ENCODE measurements around the gene CCDC18. TPM values are rescaled to one million over a fixed set of nuclear protein-coding genes. Genes with fewer than 3 reads are reported as not detected.

CCDC18 gene
- 10 to 100 TPM in 5 of 6 experiments, 1 to 10 TPM in 1; 6.2 to 13.7 (median 12.9) TPM for total RNA-seq (2021; fragmentation: NEBNext Ultra II Directional; extraction: Animal tissue kit (Norgen Biotek cat#: 25700))
- long read RNA-seq, partial matches to known transcripts: 3 of 9 reads
- long read RNA-seq, other reads (novel, unspliced or antisense): 6 of 9 reads

DNA sequence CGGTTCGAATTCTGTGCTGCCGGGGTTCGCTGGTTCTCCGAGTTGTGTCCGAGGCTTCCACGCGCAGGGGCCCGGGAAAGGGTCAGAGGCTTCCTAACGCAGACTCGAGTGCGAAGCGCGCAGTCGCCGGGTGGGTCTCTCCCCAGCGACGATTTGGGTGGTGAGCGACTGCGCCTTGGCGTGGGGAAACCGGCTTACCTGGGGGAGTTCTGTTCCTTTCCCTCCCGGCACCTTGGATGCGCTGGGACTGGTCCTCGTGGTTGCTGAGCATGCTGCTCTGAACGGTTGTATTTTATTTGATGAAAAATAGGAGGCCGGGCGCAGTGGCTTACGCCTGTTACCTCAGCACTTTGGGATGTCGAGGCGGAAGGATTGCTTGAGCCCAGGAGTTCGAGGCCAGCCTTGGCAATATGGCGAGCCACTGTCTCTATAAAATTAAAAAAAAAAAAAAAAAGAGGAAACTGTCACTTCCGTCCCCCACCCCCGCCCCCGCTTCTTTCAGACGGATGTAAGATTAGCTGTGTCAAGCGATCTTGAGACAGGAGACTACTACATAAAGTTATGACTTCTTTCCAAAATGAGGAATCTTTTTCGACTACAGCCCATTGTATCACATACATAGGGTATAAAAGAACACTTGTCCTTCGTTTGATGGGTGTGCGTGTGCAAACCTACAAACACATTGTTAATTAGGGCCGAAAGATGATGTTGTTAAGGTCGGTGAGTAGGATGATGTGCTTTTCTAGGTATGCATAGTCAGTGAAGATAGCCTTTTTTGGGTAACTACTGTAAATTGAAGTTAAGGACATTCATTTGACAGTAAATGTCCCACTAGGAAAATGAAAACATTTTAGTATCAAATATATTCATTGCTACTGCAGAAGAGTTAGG, at the start of gene CCDC18:
Gene CCDC18 (plus strand): TSS at position 2 of the 891 bp plus-strand sequence. CDS start 2,638 bp downstream, outside the sequence.
- TF ChIP-seq, protein P1, sequence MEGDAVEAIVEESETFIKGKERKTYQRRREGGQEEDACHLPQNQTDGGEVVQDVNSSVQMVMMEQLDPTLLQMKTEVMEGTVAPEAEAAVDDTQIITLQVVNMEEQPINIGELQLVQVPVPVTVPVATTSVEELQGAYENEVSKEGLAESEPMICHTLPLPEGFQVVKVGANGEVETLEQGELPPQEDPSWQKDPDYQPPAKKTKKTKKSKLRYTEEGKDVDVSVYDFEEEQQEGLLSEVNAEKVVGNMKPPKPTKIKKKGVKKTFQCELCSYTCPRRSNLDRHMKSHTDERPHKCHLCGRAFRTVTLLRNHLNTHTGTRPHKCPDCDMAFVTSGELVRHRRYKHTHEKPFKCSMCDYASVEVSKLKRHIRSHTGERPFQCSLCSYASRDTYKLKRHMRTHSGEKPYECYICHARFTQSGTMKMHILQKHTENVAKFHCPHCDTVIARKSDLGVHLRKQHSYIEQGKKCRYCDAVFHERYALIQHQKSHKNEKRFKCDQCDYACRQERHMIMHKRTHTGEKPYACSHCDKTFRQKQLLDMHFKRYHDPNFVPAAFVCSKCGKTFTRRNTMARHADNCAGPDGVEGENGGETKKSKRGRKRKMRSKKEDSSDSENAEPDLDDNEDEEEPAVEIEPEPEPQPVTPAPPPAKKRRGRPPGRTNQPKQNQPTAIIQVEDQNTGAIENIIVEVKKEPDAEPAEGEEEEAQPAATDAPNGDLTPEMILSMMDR (IDR thresholded peaks at IDR 0.05): no peak
- Mint-ChIP-seq H3K27ac (peak within 1 kb of the TSS; percentile 99), H3K4me3 (peak within 1 kb of the TSS; percentile 95), H3K27me3 (ENCODE audit: insufficient read depth) (peaks cover 4% of the 10 kb centered on the region; the same call in 1 of the 2 replicates), H3K36me3 (ENCODE audit: low read depth) (0 out of 2 replicates have a peak, but pooled peaks cover 4% of the 10 kb centered on the region), H3K9me3 (no peaks in the 10 kb centered on the region), H3K4me1 (ENCODE audit: low read depth) (peaks cover 62% of the 10 kb centered on the region)
- peak; percentile 58 for DNase-seq

DNA sequence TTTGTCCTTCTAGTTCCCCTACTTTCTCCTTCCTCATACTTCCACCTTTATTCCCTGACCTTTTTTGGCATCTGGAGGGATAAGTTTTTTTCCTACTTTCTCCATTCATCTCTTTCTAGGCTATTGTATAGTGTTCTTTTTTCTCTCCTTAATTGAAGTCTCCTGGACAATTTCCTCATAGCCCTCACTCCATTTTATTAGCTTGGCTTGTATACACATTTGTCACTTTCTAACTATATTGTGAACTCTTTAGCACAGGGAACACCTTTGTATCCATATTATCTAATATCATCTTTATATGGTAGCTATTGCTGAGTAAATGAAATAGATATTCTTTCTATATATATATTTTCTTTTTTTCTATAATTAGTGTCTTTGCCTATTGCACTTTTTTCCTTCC, 47.9 kb upstream of the CCDC18 start:
- Mint-ChIP-seq H3K4me3 (no peak overlapping the region), H3K27me3 (ENCODE audit: insufficient read depth) (no peaks in the 10 kb centered on the region), H3K36me3 (ENCODE audit: low read depth) (peaks cover 5% of the 10 kb centered on the region; the same call in 1 of the 2 replicates), H3K9me3 (no peaks in the 10 kb centered on the region), H3K4me1 (ENCODE audit: low read depth) (no peaks in the 10 kb centered on the region), H3K27ac (no peak overlapping the region)
- DNase-seq: no peak
- TF ChIP-seq, protein P1 (IDR thresholded peaks at IDR 0.05): no peak

DNA sequence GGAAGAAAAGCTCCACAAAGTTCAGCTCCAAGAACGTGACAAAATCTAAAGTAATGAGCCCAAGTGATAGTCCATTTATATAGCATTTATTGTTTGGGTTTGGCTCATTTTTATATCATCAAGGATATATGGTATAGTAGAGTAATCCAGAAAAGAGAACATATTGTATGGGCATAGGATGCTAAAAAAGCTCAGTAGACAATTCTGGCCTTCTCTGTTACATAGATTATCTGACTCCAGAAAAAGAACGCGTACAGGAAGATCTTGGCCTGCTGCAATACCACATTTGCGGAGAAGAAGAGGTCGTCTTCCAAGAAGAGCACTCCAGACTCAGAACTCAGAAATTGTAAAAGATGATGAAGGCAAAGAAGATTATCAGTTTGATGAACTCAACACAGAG, 44.1 kb upstream of the CCDC18 start:
- Mint-ChIP-seq H3K4me1 (ENCODE audit: low read depth) (peaks cover 10% of the 10 kb centered on the region), H3K9me3 (no peaks in the 10 kb centered on the region), H3K4me3 (no peak overlapping the region), H3K27ac (no peak overlapping the region), H3K27me3 (ENCODE audit: insufficient read depth) (no peaks in the 10 kb centered on the region), H3K36me3 (ENCODE audit: low read depth) (peaks cover 9% of the 10 kb centered on the region; the same call in 1 of the 2 replicates)
- no peak for DNase-seq
- TF ChIP-seq, protein P1 (IDR thresholded peaks at IDR 0.05): no peak

DNA sequence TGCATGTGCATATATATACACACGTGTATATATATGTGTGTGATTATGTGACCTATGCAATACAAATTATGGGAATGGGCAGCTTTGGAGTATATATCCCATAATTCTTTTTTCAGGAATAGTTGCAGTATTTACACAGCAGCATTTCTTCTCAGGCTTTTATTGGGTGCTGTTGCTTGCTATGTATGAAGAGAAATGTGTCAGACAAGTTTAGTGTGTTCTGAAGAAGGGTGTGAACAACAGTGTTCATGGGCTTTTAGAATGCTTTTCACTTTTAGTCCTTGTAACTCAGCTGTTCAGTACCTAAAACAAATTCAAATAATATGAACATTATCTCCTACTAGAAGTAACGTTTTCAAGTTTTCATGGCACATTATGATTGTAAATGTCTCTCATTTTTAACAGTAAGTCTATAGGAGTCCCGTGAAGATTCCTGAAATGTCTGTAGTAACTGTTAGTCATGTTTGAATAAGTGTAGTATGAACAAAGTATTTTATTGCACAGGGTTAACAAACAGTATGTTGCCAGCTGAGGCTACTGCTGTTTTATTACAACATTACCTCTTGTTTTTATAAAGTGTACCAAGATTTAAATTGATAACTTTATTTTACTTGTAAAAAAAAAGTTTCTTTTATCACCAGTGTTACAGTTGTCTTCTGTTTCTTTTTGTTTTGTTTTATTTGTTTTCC, 42.8 kb upstream of the CCDC18 start:
- H3K27me3 Mint-ChIP-seq (ENCODE audit: insufficient read depth): no peaks in the 10 kb centered on the region
- H3K4me3 Mint-ChIP-seq: no peak overlapping the region
- H3K9me3 Mint-ChIP-seq: no peaks in the 10 kb centered on the region
- peaks cover 9% of the 10 kb centered on the region; the same call in 1 of the 2 replicates for H3K36me3 Mint-ChIP-seq (ENCODE audit: low read depth)
- no peak for DNase-seq
- peak overlapping the region; percentile 21; the same call in 1 of the 2 replicates for H3K27ac Mint-ChIP-seq
- peaks cover 10% of the 10 kb centered on the region for H3K4me1 Mint-ChIP-seq (ENCODE audit: low read depth)
- TF ChIP-seq, protein P1 (IDR thresholded peaks at IDR 0.05): no peak

- TF ChIP-seq, protein P1 (IDR thresholded peaks at IDR 0.05): no peak
- no peaks in the 10 kb centered on the region for H3K27me3 Mint-ChIP-seq (ENCODE audit: insufficient read depth)
- peaks cover 9% of the 10 kb centered on the region; the same call in 1 of the 2 replicates for H3K36me3 Mint-ChIP-seq (ENCODE audit: low read depth)
- H3K4me1 Mint-ChIP-seq (ENCODE audit: low read depth): peaks cover 10% of the 10 kb centered on the region
- H3K27ac Mint-ChIP-seq: peak overlapping the region; percentile 40
- no peak overlapping the region for H3K4me3 Mint-ChIP-seq
- no peaks in the 10 kb centered on the region for H3K9me3 Mint-ChIP-seq
- no peak for DNase-seq
Observed at GRCh38 chr1:93140106-93140505, 40.4 kb upstream of the CCDC18 start.

Data from HFFc6 (cell line).